Mesothelial cell of epicardium (in vitro differentiated cells): ENCODE results near the gene CTBP1. TPM values are rescaled to one million over a fixed set of nuclear protein-coding genes. Genes with fewer than 3 reads are reported as not detected.

Experiments
- DNase-seq, 2 experiments: peaks; one replicate each; pipeline ENCODE4 v3.0.0; 2021; ENCODE audit warnings: low spot score in 2 of 2; ENCODE audit not compliant: unreplicated experiment in 2 of 2
- H3K27ac Mint-ChIP-seq: 2 replicates; pipeline ENCODE4 v1.8.0; 2021; ENCODE audit warnings: mixed read lengths
- H3K27me3 Mint-ChIP-seq: 2 replicates; pipeline ENCODE4 v1.8.0; 2021; ENCODE audit warnings: low read depth, mixed read lengths
- H3K36me3 Mint-ChIP-seq: 2 replicates; pipeline ENCODE4 v1.8.0; 2021; ENCODE audit warnings: mixed read lengths
- H3K4me1 Mint-ChIP-seq: 2 replicates; pipeline ENCODE4 v1.8.0; 2021; ENCODE audit warnings: mixed read lengths
- H3K4me3 Mint-ChIP-seq: 2 replicates; pipeline ENCODE4 v1.8.0; 2021; ENCODE audit warnings: mild to moderate bottlenecking, moderate library complexity, mixed read lengths
- H3K9me3 Mint-ChIP-seq: 2 replicates; pipeline ENCODE4 v1.8.0; 2021; ENCODE audit warnings: mixed read lengths
- total RNA-seq: library from RNA; stranded (reverse); gene quantifications from 3 replicates; pipeline ENCODE4 v1.2.1, GENCODE V29; 2021
- TF ChIP-seq, protein P1 (sequence below): fragments of 200-600 bp; sonication (generic); IDR thresholded peaks from one replicate; pipeline ENCODE4 v1.5.0; 2021; ENCODE audit warnings: antibody characterized with exemption; ENCODE audit not compliant: unreplicated experiment

CTBP1 gene
- total RNA-seq, 1 donor from 2014 or later = 194 TPM

DNA sequence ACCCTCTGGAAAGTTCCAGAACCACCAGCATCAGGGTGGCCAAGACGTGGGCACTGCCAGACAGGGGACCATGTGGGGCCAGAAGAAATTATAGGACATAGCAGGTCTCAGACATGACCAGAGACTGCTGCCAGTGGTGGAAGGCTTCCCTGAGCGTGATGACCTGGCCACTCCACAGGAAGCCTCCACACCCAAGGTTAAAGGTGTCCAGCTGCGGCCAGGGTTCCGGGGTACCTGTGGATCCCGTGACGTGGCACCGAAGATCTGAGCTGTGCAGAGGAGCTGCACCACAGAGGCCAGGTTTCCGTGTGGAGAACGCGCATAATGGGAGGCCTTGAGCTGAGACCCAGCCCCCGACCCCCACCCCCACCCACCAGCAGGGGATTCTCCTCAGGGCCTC, 16.4 kb upstream of the CTBP1 start:
- DNase-seq = no peak
- no peak overlapping the region for H3K27ac Mint-ChIP-seq
- peaks cover 7% of the 10 kb centered on the region for H3K27me3 Mint-ChIP-seq
- TF ChIP-seq, protein P1, sequence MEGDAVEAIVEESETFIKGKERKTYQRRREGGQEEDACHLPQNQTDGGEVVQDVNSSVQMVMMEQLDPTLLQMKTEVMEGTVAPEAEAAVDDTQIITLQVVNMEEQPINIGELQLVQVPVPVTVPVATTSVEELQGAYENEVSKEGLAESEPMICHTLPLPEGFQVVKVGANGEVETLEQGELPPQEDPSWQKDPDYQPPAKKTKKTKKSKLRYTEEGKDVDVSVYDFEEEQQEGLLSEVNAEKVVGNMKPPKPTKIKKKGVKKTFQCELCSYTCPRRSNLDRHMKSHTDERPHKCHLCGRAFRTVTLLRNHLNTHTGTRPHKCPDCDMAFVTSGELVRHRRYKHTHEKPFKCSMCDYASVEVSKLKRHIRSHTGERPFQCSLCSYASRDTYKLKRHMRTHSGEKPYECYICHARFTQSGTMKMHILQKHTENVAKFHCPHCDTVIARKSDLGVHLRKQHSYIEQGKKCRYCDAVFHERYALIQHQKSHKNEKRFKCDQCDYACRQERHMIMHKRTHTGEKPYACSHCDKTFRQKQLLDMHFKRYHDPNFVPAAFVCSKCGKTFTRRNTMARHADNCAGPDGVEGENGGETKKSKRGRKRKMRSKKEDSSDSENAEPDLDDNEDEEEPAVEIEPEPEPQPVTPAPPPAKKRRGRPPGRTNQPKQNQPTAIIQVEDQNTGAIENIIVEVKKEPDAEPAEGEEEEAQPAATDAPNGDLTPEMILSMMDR = no peak
- H3K36me3 Mint-ChIP-seq = peaks cover 25% of the 10 kb centered on the region
- H3K9me3 Mint-ChIP-seq = peaks cover 35% of the 10 kb centered on the region
- no peak overlapping the region for H3K4me3 Mint-ChIP-seq
- H3K4me1 Mint-ChIP-seq = no peaks in the 10 kb centered on the region

- no peak for DNase-seq
- Mint-ChIP-seq H3K36me3 (peaks cover 25% of the 10 kb centered on the region), H3K9me3 (peaks cover 34% of the 10 kb centered on the region), H3K4me1 (no peaks in the 10 kb centered on the region), H3K27ac (no peak overlapping the region), H3K27me3 (peaks cover 7% of the 10 kb centered on the region), H3K4me3 (no peak overlapping the region)
- TF ChIP-seq, protein P1 = no peak
Observed at GRCh38 chr4:1264942-1265341, 16.0 kb upstream of the CTBP1 start.

- DNase-seq = no peak
- no peaks in the 10 kb centered on the region for H3K4me1 Mint-ChIP-seq
- no peak overlapping the region for H3K4me3 Mint-ChIP-seq
- H3K36me3 Mint-ChIP-seq = peaks cover 16% of the 10 kb centered on the region
- peaks cover 7% of the 10 kb centered on the region for H3K27me3 Mint-ChIP-seq
- peaks cover 37% of the 10 kb centered on the region for H3K9me3 Mint-ChIP-seq
- TF ChIP-seq, protein P1 = no peak
- no peak overlapping the region for H3K27ac Mint-ChIP-seq
Observed at GRCh38 chr4:1261107-1261928, 12.4 kb upstream of the CTBP1 start.

- no peaks in the 10 kb centered on the region for H3K4me1 Mint-ChIP-seq
- DNase-seq = no peak
- H3K9me3 Mint-ChIP-seq = peaks cover 41% of the 10 kb centered on the region
- TF ChIP-seq, protein P1 = no peak
- H3K36me3 Mint-ChIP-seq = peaks cover 10% of the 10 kb centered on the region
- H3K27me3 Mint-ChIP-seq = peaks cover 7% of the 10 kb centered on the region
- H3K4me3 Mint-ChIP-seq = no peak overlapping the region
- no peak overlapping the region for H3K27ac Mint-ChIP-seq
Observed at GRCh38 chr4:1260418-1261106, 11.6 kb upstream of the CTBP1 start.

GRCh38 chr4:1259966-1260365, 11.0 kb upstream of the CTBP1 start:
- Mint-ChIP-seq H3K4me3 (no peak overlapping the region), H3K4me1 (no peaks in the 10 kb centered on the region)

More at GRCh38 chr4:1259966-1260365, 11.0 kb upstream of the CTBP1 start:
- Mint-ChIP-seq H3K9me3 (peaks cover 46% of the 10 kb centered on the region), H3K27ac (no peak overlapping the region), H3K36me3 (peaks cover 10% of the 10 kb centered on the region), H3K27me3 (peaks cover 7% of the 10 kb centered on the region)
- TF ChIP-seq, protein P1 = no peak
- DNase-seq = no peak
